ENCODE results near the gene CYP27A1.

The CYP27A1 gene

GRCh38 chr2:218860950-218861381, 79.0 kb downstream of the CYP27A1 start:
- DNase-seq, result no peak

- DNase-seq, result no peak
Observed at GRCh38 chr2:218861645-218862318, 79.8 kb downstream of the CYP27A1 start.

DNA sequence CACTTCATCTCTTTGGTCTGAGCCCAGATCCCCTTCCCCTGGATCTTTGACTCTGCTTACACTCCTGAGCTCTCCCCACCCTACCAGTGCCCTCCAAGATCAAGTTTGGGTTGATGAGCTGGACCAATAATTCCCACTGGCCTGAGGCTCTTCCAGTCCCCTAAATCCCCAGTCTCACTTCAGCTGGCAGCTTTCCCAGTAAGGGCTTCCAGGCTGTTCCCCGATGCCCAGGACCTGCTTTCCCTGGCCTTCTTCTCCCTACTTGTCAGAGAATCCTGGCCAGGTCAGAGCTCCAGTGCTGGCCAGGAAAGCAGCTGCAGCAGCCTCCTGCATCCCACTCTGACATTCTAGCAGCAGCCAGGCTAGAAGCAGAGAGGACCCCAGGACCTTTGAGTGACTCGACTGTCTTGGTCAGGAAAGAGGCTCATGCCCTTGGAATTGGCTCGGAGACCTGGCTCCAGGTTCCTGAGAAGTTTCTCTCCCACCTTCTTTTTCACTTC, 81.1 kb downstream of the CYP27A1 start:
- DNase-seq, result no peak
